ENCODE measurements around the gene EXOC5.

Gene EXOC5, protein sequence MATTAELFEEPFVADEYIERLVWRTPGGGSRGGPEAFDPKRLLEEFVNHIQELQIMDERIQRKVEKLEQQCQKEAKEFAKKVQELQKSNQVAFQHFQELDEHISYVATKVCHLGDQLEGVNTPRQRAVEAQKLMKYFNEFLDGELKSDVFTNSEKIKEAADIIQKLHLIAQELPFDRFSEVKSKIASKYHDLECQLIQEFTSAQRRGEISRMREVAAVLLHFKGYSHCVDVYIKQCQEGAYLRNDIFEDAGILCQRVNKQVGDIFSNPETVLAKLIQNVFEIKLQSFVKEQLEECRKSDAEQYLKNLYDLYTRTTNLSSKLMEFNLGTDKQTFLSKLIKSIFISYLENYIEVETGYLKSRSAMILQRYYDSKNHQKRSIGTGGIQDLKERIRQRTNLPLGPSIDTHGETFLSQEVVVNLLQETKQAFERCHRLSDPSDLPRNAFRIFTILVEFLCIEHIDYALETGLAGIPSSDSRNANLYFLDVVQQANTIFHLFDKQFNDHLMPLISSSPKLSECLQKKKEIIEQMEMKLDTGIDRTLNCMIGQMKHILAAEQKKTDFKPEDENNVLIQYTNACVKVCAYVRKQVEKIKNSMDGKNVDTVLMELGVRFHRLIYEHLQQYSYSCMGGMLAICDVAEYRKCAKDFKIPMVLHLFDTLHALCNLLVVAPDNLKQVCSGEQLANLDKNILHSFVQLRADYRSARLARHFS

DNA sequence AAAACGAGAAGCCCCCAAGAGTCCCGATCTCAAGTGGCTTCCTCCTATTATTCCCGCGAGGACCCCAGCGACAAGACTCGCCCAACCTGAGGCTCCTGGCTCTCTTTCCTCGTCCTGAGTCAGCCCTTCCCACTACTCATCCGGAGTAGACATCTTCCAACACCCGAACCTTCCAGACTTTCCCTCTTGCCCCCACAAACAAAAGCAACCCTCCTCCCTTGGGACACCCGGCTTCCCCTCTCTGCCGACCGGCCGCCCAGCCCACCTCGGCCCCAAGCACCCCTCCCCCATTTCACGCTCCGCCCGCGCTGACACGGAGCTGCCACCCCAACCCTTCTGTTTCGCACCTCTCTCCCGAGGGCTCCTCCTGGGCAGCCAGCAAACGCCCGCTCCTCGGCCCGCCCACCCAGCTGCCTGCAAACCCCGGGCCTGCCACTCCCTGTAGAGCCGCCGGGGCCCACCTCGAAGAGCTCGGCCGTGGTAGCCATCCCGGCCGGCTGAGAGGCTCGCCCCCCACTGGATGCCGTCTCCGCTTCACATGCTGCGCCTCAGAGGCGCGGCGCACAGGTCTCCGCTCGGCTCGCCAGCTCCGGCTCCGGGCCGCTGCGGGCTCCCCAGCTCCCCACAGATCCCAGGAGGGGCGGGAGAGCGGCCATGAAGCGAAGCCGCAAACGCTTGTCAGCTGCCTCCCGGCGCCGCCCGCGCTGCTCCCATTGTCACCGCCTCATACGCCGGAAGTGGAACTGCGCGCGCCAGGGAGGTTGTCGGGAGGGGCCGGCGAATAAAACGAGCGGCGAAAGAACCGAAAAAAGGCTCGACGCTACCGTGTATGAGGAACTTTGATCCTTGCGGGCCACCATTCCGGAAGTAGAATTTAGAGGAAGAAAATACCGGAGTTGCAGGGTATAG is at the start of gene EXOC5, which contains the start of gene AP5M1:
Gene EXOC5, minus strand, starts transcription at position 745 of the 909 bp plus-strand sequence. Its CDS starts 257 bp downstream, at position 488.
Gene AP5M1, plus strand, starts transcription at position 811 of the 909 bp plus-strand sequence. CDS start 344 bp downstream, outside the sequence.
- peak; percentile 84 for DNase-seq

DNA sequence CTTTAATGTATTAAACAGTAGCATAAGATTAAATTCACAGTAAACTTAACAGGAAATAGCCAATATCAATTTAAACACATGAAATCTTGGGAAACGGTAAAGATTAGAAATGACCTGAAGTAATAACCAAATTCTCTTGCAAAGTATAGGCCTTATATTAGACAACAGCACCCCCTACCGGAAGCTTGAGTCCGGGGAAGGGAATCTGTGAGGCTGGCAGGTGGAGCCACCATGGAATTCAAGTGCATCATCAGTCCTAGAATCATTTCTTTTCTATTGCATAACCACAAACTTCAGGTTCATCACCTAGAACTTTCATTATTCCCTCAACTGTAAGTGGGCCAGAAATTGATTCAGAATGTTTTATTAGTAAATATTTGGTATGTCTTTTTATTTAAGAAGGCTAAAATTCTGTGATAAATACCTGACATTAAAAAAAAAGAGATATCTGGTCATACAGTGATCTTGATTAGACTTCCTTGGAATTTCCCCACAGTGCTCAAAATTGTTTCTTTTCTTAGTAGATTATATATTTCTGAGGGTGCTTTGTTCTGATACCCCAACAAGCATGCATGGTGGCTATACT is 48.6 kb upstream of the EXOC5 start:
- DNase-seq = no peak

DNA sequence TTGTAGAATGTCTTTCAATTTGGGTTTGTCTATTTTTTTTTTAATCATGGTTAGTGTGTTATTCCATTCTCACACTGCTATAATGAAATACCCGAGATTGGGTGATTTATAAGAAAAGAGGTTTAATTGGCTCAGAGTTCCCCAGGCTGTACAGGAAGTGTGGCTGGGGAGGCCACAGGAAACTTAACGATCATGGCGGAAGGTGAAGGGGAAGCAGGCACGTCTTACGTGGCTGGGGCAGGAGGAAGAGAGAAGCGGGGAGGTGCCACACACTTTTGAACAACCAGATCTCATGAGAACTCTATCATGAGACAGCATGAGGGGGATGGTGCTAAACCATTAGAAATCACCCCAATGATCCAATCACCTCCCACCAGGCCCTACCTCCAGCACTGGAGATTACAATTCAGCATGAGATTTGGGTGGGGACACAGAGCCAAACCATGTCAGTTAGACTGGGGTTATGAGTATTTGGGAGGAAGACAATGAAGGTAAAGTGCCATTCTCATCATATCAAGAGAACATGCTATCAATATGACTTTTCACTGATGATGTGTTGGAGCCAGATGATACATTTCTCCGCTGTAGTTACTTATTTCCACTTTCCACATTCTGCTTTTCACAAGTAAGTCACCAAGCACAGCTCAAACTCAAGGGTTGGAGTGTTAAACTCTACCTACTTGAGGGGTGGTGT is 45.8 kb upstream of the EXOC5 start:
- no peak for DNase-seq

DNA sequence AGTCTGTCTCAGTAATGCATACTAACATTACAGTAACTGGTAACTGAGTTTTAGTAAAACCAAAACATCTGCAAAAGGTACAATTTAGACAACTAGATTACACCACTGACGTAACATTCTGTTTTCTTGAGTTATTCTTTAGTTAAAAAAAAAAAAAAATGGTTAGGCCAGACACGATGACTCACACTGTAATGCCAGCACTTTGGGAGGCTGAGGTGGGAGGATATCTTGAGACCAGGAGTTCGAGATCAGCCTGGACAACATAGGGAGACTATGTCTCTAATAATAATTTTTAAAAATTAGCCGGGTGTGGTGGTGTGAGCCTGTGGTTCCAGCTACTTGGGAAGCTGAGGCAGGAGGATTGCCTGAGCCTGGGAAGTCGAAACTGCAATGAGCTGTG is 34.2 kb upstream of the EXOC5 start:
- DNase-seq = no peak

DNA sequence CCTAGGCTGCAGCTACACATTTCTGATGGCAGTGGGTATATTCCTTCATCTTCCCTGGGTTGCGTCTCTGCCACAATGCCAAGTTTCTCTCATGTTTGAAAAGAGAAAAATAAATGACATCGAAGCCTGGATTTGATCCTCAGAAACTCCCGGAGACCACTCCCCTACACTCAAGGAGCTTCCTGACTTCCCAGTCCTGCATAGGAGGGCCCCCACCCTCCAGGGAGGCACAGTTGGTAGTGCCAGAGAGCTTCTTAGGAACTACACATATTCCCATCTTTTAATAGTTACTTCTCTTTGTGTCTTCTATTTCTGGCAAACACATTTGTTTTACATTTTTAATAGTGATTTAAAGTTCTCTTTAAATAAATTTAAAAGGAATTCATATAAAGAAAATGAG is 30.8 kb upstream of the EXOC5 start:
- DNase-seq = no peak

DNA sequence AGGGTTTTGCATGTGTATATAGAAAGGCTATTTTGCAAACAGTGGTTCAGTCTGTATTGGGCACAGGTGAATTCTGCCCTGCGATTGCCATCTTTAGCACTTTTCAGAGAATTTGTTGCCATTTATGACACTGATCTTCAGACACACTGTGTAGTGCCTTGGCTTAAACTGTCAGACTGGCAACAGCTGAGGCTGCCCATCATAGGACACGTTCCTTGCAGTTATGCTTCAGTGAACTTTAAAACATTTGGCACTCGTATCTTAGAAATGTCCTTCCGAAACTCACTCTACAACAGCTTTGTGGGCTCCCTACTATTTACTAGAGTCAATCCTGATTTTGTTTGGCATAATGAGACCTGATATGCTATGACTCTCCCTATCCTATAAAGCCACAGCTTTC is 29.1 kb upstream of the EXOC5 start:
- no peak for DNase-seq

DNA sequence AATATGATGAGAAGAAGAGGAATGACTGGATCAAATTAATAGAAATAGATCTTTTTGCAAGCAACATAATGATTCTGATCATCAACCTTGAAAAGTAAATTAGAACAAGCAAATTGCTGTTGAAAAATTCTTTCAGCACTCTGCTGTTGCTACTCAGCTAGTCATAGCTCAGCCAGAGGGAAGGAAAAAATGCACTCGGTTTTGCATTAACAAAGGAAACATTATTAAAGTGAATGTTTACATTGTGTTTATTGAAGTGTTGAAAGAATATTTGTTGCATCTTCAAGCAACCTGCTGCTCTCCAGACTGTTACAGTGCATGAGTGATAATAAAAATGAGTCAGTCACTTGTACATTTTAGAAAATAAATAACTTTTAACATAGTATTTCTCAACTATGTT is 26.5 kb upstream of the EXOC5 start:
- no peak for DNase-seq

DNA sequence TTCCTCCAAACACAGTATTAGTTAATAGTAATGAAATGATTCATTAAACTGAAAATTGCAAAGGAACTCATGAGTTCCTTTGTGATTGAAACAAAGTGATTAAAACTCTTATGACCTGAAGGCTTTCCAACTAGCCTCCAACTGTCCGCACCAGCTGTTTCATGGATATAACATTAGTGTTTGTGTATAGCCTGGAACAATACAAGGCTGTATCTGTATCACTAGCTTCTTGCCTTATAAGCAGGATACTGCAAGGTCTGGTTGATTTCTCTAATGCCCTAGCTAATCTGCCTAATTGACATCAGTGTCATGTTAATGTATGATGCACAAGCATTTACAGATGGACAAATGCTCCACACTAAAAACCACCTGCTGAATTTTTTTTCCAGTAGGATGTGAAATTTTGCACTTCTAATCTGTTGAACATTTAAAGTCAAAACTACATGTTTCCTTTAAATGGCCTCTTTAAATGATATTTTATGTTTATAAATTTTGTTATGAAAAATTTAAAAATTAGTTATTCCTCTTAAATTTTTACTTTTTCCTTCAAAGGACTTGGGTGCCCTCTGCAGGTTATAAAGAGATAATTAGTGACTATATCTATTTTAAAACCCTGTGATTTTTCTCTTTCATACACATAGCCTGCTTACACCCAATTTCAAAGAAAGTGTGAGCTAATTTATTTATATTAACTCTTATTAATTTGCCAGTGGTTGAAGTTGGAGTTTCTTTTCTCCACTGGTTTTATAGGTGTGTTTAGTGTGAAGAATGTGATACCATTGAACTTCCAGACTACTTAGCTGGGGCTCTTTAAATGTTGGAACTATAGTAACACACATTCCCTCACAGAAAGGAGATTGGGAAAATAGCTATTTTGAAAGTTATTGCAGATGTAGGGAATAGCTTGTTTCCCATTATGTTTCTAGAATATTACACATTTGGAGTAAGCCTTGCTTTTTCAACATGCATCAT is 25.4 kb upstream of the EXOC5 start:
- no peak for DNase-seq

DNA sequence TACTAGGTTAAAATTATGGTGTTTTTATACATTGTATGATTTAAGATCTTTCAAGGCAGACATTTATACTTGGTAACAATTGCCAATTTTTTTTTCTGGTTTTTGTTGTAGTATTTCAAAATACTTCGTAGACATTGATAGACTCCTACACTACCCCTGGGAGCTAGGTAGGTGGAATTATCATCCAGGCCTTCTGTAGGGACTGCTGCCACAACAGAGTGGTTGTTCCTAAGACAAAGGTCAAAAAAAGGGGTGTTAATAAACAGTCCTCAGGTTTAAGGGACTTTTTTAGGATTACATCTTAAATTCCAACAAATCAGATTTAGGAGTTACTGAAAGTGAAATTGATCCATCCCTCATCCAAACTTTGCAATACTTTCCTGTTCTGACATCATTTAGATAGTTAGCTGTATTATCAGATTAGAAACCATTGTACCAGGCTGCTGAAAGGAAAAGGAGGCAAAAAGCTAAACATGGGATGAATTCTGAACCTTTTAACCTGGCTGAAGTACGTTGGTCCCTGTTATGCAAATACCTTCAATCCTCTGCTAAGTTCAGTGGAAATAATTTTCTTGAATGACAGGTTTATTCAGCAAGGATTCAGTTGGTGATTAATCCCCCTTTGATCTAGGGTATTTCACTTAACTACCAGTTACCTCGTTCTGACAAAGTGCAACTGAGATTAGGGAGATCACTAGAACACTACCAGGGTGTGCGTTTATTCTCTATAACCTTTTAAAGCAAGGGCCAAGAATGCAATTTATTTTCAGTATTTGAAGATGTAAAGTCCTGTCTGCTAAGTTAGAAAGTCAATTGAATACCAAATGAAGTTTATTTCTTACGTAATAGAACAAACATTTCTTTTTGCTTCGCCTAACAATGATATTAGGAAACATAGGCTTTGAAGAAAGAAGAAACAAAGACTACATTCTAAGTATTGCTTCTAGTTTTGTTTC is 23.3 kb upstream of the EXOC5 start:
- no peak for DNase-seq

DNA sequence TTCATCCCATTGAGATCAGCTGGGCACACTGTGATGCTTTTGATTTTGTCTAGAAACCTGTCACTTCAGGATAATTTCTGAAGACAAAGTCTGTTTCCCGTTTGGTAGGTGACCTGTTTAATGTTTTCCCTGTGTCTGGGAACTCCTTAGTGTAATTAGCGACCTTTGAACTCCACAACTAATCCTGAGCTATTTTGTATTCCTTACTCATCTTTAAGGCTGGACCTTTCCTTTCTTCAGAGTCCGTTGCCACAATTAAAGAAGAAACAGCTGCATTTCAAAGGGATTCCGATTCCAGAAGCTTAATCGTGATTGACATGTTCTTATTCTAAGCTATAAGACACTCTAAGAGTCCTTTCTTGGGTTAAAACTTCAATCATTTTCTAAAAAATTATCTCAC is 22.0 kb upstream of the EXOC5 start:
- no peak for DNase-seq

DNA sequence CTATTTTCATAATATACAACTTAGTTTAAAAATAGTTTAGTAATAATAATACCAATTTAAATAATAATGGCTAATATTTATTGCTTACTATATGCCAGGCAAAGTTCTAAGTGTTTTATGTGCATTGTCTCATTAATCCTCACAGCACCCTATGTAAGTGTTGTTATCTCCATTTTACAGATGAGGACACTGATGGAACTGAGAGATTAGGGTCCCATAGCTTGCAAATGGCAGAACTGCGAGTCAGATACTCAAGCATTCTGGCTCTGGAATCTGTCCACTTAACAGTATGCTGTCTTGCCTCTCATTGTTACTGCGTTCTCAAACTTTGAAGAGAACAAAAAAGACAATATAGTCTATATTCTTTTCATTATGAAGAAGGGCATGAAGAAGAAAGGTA is 19.0 kb upstream of the EXOC5 start:
- no peak for DNase-seq

DNA sequence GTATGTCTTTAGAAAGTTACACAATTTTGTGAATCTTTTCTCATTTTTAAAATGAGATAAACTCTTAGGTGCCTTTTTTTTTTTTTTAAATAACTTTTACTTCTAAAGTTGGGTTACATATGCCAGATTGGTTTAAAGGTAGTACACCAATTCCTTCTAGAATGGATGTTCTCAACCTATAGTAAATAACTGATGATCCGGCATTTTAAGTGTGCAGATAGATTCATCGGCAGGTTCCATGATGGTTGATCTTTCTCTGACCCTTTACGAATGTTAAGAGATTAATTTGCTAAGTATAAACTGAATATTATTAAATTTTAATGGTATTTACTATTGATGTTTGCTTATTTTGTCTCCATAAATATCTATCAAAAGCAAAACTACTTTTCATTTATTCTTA is 8.4 kb upstream of the EXOC5 start:
- no peak for DNase-seq

DNA sequence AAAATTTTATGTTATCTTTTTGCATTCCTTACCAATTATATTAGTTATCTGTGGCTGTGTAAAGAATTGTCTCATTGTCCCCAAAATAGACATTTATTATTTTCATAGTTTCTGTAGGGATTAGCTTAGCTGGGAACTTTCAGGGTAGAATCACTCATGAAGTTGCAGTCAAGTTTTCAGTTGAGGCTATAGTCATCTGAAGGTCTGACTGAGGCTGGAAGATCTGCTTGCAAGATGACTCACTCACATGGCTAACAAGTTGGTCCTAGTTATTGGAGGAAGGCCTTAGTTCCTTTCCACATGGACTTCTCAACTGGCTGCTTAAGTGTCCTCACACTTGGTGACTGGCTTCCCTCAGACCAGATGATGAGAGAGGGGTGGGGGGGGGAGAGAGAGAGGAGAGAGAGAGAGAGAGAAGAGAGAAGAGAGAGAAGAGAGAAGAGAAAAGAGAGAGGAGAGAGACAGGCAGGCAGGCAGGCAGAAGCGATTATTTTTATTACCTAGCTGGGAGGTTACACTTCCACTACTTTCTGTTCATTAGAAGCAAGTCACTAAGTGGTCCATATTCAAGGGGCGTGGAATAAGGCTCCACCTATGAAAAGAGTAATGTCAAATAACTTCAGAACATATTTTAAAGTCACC is 6.4 kb upstream of the EXOC5 start:
- no peak for DNase-seq

DNA sequence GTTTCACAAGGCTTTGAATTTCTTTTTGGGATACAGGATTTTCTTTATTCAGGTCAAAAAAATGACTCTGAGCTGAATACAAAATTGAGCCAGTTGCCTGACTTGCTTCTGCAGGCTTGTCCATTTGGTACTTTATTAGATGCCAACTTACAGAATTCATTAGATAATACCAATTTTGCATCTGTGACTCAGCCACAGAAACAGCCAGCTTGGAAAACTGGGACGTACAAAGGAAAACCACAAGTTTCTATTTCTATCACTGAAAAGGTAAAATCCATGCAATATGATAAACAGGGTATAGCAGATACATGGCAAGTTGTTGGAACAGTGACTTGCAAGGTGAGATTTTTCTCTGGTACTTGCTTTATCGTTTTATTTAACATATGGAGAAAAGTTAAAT is 5.8 kb upstream of the EXOC5 start:
- no peak for DNase-seq

DNA sequence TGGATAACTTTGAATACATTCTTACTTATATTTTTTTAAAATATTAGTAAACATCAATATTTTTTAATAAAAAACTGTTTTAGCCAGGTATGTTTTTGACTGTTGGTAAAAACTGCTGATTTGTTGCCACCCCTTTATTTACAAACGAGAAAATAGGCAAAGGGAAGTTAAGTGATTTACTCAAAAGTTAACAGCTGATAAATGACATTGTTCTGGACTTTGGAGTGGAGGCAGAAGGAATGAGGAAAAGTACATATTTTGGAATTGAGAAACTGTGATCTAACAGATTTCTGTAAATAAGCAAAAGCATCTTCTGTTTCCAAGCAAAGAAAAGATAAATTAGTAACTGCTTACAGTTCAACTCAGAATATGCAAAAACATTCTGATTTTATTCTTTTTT is 4.5 kb upstream of the EXOC5 start:
- no peak for DNase-seq

DNA sequence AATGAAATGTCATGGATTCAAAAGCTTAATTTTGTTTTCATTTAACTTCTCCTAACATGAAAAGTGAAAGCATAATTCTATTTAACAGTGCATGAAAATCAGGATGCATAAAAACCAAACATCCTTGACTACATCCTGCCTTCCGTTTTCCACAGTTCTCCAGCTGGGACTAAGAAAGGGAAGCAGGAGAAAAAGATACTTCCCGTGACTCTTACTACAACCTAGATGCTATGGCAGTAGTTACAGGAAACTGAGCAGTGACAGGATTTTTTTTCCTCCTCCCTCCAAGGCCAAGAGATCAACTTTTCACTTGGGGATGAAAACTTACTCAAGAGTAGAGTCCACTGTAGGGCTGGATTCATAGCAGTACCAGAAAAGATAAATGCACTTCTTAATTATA is 2.6 kb downstream of the EXOC5 start:
- DNase-seq = no peak

DNA sequence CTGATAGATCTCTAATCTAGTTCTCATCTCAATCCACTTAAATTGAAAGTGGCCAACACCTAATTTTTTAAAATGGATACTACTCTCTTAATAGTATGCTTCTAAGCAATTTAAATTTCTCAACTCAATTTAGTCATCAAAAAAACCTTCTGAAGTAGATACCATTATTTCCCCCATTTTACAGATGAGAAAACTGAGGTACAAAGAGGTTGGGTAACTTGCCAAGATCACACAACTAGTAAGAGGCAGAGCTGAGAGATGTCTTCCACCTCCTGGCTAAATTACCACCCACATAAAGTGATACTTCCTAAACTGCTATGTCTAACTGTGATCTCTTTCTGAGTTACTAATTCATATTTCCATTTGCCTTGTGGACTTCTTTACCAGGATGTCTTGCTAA is 6.6 kb downstream of the EXOC5 start:
- no peak for DNase-seq

DNA sequence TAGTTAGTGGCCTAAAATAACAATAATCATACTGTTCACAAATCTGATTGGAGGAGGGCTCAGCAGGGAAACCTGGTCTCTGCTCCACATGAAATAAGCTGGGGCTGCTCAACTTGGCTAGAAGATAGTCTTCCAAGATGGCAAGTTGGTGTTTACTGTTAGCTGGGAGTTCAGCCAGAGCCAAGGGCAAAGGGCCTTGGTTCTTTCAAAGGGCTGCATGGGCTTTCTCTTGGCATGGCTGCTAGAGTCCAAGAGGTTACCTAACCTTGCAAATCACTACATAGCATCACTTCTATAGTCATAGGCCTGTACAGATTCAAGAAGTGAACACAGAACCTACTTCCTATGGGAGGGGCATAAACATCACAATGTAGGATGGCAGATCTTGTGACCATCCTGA is 7.1 kb downstream of the EXOC5 start:
- DNase-seq = no peak

DNA sequence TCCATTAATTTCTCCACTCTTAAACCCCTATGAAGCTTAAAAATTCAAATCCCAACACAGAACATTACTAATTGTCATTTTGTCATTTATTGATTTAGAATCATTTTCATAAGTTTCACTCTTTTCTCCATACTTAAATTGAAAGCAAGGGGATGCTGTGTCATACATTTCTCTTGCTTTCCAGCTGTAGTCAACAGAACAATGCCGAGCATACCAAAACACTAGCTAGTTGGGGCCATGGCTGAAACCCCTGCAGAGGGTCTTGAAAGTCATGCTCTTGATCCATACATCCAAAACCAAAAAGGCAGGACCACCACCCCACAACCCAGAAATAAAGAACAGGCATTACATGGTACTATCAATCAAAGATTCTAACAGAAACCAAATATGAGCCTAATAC is 9.0 kb downstream of the EXOC5 start:
- no peak for DNase-seq

Measured in cortex of kidney (tissue), 1 donor.